Upper lobe of left lung (tissue), 6 donors: Measurements from ENCODE around the gene RHBDL1. TPM values are rescaled to one million over a fixed set of nuclear protein-coding genes. Genes with fewer than 3 reads are reported as not detected.

ENCODE experiments used
- ATAC-seq, 2 donors: fragments of 200-7000 bp; cut with Tn5 transposase; one replicate each; pipeline ENCODE4 v1.9.1; 2022; ENCODE audit warnings: mild to moderate bottlenecking in 2 of 2, moderate library complexity in 2 of 2; ENCODE audit not compliant: low FRiP score in 2 of 2
- DNase-seq, 2 donors: peaks; one replicate each; pipeline ENCODE4 v3.0.0-alpha.2; 2019 to 2020
- H3K27ac ChIP-seq, 4 donors: fragments of 200-600 bp; sonication (generic); one replicate each; pipeline ENCODE4 v1.5.1; 2016 to 2019
- H3K27me3 ChIP-seq, 4 donors: fragments of 200-600 bp; sonication (generic); one replicate each; pipeline ENCODE4 v1.5.1; 2017 to 2019
- H3K36me3 ChIP-seq, 4 donors: fragments of 200-600 bp; sonication (generic); one replicate each; pipeline ENCODE4 v1.5.1; 2016 to 2019
- H3K4me1 ChIP-seq, 4 donors: fragments of 200-600 bp; sonication (generic); one replicate each; pipeline ENCODE4 v1.5.1; 2018 to 2019
- H3K4me3 ChIP-seq, 4 donors: fragments of 200-600 bp; sonication (generic); one replicate each; pipeline ENCODE4 v1.5.1; 2017 to 2019; ENCODE audit warnings: mild to moderate bottlenecking in 2 of 4, moderate library complexity in 1 of 4
- H3K9me3 ChIP-seq, 4 donors: fragments of 200-600 bp; sonication (generic); one replicate each; pipeline ENCODE4 v1.5.1; 2018 to 2019
- EP300 ChIP-seq, 4 donors: sonication (generic); formaldehyde crosslinking; IDR thresholded peaks; one replicate each; pipeline ENCODE4 v1.5.1; 2017; ENCODE audit warnings: antibody characterized with exemption in 4 of 4, control low read depth in 2 of 4
- POLR2A ChIP-seq, 4 donors: fragments of 450-650 bp; IDR thresholded peaks; one replicate each; pipeline ENCODE4 v1.5.1; 2016 to 2017; ENCODE audit warnings: antibody characterized with exemption in 4 of 4, mild to moderate bottlenecking in 2 of 4
- POLR2AphosphoS5 ChIP-seq, 2 donors: sonication (generic); formaldehyde crosslinking; IDR thresholded peaks; one replicate each; pipeline ENCODE4 v1.5.1; 2017; ENCODE audit warnings: antibody characterized with exemption in 2 of 2
- WGBS, 2 donors: methylation state at CpG; one replicate each; pipeline ENCODE4 v1.1.5; 2017 to 2018; 5-methylcytosine and 5-hydroxymethylcytosine counted together
- total RNA-seq, 6 donors: library from RNA; depleted of rRNA in 4 of 6; stranded (reverse); fragments of >200 nt in 4 of 6; gene quantifications; one replicate each; pipeline versions ENCODE4 v1.1.0 to v1.2.1, GENCODE V29; 2016 to 2021
- TF ChIP-seq, protein P1 (sequence below), 6 experiments: fragments of 450-650 bp in 4 of 6; fragments of 200-600 bp in 2 of 6; sonication (generic) in 2 of 6; IDR thresholded peaks; one replicate each; pipeline ENCODE4 v1.5.1; 2016 to 2019; ENCODE audit warnings: antibody characterized with exemption in 6 of 6
- donor health status: DM: no; HTN: no; CAD: no; lungs with moderate emphysema.
- donor health status: DM: no; HTN: yes; CAD: no; lungs with severe emphysema.

RHBDL1 gene
- total RNA-seq, 6 donors from 2014 or later, result 0.59 to 2.1 (median 0.76) TPM; not detected in 1

- peak in 3 of 4 donors; percentile 41 to 79 (median 71) for TF ChIP-seq POLR2A (IDR thresholded peaks at IDR 0.05)
- no peak for TF ChIP-seq EP300 (IDR thresholded peaks at IDR 0.05)
- TF ChIP-seq POLR2AphosphoS5 (IDR thresholded peaks at IDR 0.05), result peak; percentile 57 to 67
- TF ChIP-seq, protein P1, sequence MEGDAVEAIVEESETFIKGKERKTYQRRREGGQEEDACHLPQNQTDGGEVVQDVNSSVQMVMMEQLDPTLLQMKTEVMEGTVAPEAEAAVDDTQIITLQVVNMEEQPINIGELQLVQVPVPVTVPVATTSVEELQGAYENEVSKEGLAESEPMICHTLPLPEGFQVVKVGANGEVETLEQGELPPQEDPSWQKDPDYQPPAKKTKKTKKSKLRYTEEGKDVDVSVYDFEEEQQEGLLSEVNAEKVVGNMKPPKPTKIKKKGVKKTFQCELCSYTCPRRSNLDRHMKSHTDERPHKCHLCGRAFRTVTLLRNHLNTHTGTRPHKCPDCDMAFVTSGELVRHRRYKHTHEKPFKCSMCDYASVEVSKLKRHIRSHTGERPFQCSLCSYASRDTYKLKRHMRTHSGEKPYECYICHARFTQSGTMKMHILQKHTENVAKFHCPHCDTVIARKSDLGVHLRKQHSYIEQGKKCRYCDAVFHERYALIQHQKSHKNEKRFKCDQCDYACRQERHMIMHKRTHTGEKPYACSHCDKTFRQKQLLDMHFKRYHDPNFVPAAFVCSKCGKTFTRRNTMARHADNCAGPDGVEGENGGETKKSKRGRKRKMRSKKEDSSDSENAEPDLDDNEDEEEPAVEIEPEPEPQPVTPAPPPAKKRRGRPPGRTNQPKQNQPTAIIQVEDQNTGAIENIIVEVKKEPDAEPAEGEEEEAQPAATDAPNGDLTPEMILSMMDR (IDR thresholded peaks at IDR 0.05), result peak in 1 of 6 experiments; percentile 6
- Histone ChIP-seq H3K4me3 (peak within 1 kb of the TSS; percentile 91 to 97 (median 94)), H3K36me3 (no peaks in the 10 kb centered on the region), H3K9me3 (no peaks in the 10 kb centered on the region), H3K27me3 (no peaks in the 10 kb centered on the region), H3K27ac (peak within 1 kb of the TSS; percentile 85 to 89 (median 88)), H3K4me1 (peaks cover 21 to 75% (median 47%) of the 10 kb centered on the region in 4 donors)
- WGBS, 2 donors, result no CpG with 5 or more reads among the region's 81 CpGs
- ATAC-seq, result peak; percentile 46 to 81
- peak; percentile 92 to 97 for DNase-seq
Measured at GRCh38 chr16:641326-642188, 33.9 kb upstream of the RHBDL1 start, which contains the start of gene MCRIP2. MCRIP2 (plus strand) TSS chr16:641828; CDS start chr16:641992, 164 bp downstream.

DNA sequence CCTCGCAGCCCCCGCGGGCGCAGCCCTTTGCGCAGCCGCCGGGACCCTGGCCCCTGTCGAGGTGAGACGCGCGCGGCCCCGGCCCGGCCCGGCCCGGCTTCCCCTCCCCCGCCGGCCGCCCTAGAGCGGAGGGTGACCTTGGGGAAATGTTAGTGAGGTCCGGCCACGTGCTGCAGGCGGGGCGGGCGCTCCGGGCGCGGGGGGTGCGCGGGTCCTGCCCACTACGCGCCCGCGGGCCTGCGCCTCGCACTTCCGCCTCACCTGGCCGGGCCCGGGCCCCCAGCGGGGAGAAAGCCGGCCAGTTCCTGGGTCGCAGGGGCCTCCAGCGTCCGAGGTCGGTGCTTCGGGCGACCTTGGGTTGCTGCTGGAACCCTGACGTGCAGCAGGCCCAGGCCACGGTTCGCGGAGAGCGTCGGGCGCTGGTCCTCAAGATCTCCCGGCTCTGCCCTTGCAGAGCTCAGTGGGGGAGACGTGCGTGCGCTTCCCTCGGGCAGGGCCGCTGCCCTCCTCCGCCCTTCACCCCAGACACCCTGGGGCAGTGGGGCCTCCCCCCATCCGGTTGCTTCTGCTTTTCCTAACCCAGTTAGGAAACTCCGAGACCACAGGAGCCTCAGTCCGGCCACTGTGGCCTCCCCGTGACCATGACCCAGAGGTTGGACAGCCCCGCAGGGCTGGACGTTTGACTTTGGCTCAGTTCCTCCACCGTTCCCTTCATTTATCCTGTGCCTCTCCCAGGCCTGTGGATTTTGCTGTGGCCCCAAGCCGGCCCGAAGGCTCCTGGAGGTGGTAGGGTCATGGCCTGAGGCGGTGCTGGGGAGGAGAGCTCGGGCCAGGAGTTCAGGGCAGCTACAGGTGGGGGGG, 33.1 kb upstream of the RHBDL1 start:
- WGBS, 2 donors, result 0 to 9% methylated on average over 5 to 29 of the region's 72 CpGs

GRCh38 chr16:643050-643368, 32.5 kb upstream of the RHBDL1 start:
- Histone ChIP-seq H3K9me3 (no peaks in the 10 kb centered on the region), H3K4me1 (peaks cover 23 to 80% (median 49%) of the 10 kb centered on the region in 4 donors), H3K27me3 (no peaks in the 10 kb centered on the region), H3K27ac (peak overlapping the region; percentile 85 to 89 (median 88)), H3K36me3 (no peaks in the 10 kb centered on the region), H3K4me3 (peak overlapping the region in 3 of 4 donors; percentile 91 to 97 (median 94))
- WGBS, 2 donors, result 88 to 92% methylated on average over 1 to 7 of the region's 13 CpGs
- TF ChIP-seq EP300 (IDR thresholded peaks at IDR 0.05), result no peak
- TF ChIP-seq, protein P1 (IDR thresholded peaks at IDR 0.05), result no peak
- no peak for TF ChIP-seq POLR2A (IDR thresholded peaks at IDR 0.05)
- TF ChIP-seq POLR2AphosphoS5 (IDR thresholded peaks at IDR 0.05), result no peak
- ATAC-seq (no peak), DNase-seq (peak in 1 of 2 donors; percentile 74)

More for the DNA sequence above, 33.1 kb upstream of the RHBDL1 start:
- ATAC-seq (peak; percentile 50), DNase-seq (peak; percentile 79 to 95)
- Histone ChIP-seq H3K4me1 (peaks cover 22 to 80% (median 49%) of the 10 kb centered on the region in 4 donors), H3K27me3 (no peaks in the 10 kb centered on the region), H3K27ac (peak overlapping the region; percentile 85 to 89 (median 88)), H3K4me3 (peak overlapping the region; percentile 91 to 97 (median 94)), H3K9me3 (no peaks in the 10 kb centered on the region), H3K36me3 (no peaks in the 10 kb centered on the region)
- TF ChIP-seq POLR2AphosphoS5 (IDR thresholded peaks at IDR 0.05) (peak in 1 of 2 donors; percentile 30), EP300 (IDR thresholded peaks at IDR 0.05) (no peak), POLR2A (IDR thresholded peaks at IDR 0.05) (peak in 1 of 4 donors; percentile 50)
- TF ChIP-seq, protein P1 (IDR thresholded peaks at IDR 0.05), result peak in 1 of 6 experiments; percentile 6

GRCh38 chr16:644556-644955, 30.9 kb upstream of the RHBDL1 start:
- TF ChIP-seq, protein P1 (IDR thresholded peaks at IDR 0.05), result no peak
- H3K36me3 ChIP-seq, result no peaks in the 10 kb centered on the region
- no peaks in the 10 kb centered on the region for H3K9me3 ChIP-seq
- no peaks in the 10 kb centered on the region for H3K27me3 ChIP-seq
- H3K4me1 ChIP-seq, result peaks cover 28 to 91% (median 57%) of the 10 kb centered on the region in 4 donors
- DNase-seq (peak in 1 of 2 donors; percentile 74), ATAC-seq (no peak)
- no peak overlapping the region for H3K27ac ChIP-seq
- no peak overlapping the region for H3K4me3 ChIP-seq
- 91% methylated on average over 12 of the region's 12 CpGs for WGBS, 2 donors
